ENCODE results near the gene ZSCAN22.

ZSCAN22 gene

GRCh38 chr19:58379246-58379645 is 52.5 kb downstream of the ZSCAN22 start:
- DNase-seq, result no peak

- no peak for DNase-seq
Observed at GRCh38 chr19:58380037-58380661, 53.4 kb downstream of the ZSCAN22 start.

GRCh38 chr19:58380662-58381459 is 54.1 kb downstream of the ZSCAN22 start, which contains the start of gene ZNF837:
ZNF837 (minus strand) TSS chr19:58381030; CDS start chr19:58369332, 11,698 bp downstream.
- DNase-seq, result peak; percentile 100

- DNase-seq, result no peak
Observed at GRCh38 chr19:58381460-58382212, 54.8 kb downstream of the ZSCAN22 start.

- DNase-seq, result no peak
Observed at GRCh38 chr19:58382997-58383603, 56.3 kb downstream of the ZSCAN22 start.

GRCh38 chr19:58385313-58385890 is 58.6 kb downstream of the ZSCAN22 start:
- no peak for DNase-seq

GRCh38 chr19:58385891-58386575 is 59.2 kb downstream of the ZSCAN22 start:
- DNase-seq, result no peak

GRCh38 chr19:58386576-58387337 is 60.0 kb downstream of the ZSCAN22 start, which contains the start of gene RPS5:
RPS5 (plus strand) TSS chr19:58387269; CDS start chr19:58388138, 869 bp downstream.
- DNase-seq, result peak; percentile 98

GRCh38 chr19:58387338-58388174 is 60.8 kb downstream of the ZSCAN22 start:
- DNase-seq, result no peak

- DNase-seq, result no peak
Observed at GRCh38 chr19:58388175-58388526, 61.4 kb downstream of the ZSCAN22 start.

Data from KG1 (cell line).